Ishikawa (cell line): ENCODE results near the gene FAM200C.

Source experiments
- CREB1 ChIP-seq: IDR thresholded peaks from 2 replicates; pipeline ENCODE4 v1.6.1; 2012; ENCODE audit warnings: low read depth
- EP300 ChIP-seq: IDR thresholded peaks from 2 replicates; pipeline ENCODE4 v1.6.1; 2012; ENCODE audit warnings: borderline replicate concordance
- RAD21 ChIP-seq: IDR thresholded peaks from 2 replicates; pipeline ENCODE4 v1.6.1; 2012; ENCODE audit warnings: low read depth
- ZBTB7A ChIP-seq: IDR thresholded peaks from 2 replicates; pipeline ENCODE4 v1.6.1; 2012; ENCODE audit warnings: low read depth
- TF ChIP-seq, protein P1 (sequence below): IDR thresholded peaks from 2 replicates; pipeline ENCODE4 v1.6.1; 2012; ENCODE audit warnings: low read depth, mild to moderate bottlenecking

DNA sequence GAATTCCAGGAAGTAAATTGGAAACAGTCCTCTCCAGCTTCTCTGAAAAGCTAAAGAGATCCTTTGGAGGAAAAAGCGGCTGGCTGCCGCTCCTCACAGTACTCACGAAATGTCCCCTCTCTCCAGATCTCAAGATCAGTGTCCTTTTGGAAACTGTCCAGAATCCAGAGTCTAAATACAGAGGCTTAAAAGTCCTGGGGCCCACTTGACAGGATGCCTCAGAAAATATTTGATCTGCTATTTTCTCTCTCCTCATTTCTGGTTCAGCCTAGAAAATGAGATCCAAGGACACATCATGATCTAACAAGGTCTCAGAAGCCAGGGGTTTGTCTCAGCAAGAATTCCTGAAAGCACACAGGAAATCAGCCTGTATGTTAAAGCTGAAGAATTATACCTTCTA lies 36.6 kb downstream of the FAM200C start:
- TF ChIP-seq ZBTB7A (no peak), CREB1 (no peak), EP300 (no peak), RAD21 (no peak)
- TF ChIP-seq, protein P1, sequence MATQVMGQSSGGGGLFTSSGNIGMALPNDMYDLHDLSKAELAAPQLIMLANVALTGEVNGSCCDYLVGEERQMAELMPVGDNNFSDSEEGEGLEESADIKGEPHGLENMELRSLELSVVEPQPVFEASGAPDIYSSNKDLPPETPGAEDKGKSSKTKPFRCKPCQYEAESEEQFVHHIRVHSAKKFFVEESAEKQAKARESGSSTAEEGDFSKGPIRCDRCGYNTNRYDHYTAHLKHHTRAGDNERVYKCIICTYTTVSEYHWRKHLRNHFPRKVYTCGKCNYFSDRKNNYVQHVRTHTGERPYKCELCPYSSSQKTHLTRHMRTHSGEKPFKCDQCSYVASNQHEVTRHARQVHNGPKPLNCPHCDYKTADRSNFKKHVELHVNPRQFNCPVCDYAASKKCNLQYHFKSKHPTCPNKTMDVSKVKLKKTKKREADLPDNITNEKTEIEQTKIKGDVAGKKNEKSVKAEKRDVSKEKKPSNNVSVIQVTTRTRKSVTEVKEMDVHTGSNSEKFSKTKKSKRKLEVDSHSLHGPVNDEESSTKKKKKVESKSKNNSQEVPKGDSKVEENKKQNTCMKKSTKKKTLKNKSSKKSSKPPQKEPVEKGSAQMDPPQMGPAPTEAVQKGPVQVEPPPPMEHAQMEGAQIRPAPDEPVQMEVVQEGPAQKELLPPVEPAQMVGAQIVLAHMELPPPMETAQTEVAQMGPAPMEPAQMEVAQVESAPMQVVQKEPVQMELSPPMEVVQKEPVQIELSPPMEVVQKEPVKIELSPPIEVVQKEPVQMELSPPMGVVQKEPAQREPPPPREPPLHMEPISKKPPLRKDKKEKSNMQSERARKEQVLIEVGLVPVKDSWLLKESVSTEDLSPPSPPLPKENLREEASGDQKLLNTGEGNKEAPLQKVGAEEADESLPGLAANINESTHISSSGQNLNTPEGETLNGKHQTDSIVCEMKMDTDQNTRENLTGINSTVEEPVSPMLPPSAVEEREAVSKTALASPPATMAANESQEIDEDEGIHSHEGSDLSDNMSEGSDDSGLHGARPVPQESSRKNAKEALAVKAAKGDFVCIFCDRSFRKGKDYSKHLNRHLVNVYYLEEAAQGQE = no peak
